SU-DHL-6 (cell line): ENCODE results near the gene NAV2.

Experiments used
- H2AFZ ChIP-seq: fragments of 200-600 bp; sonication (generic); 2 replicates; pipeline ENCODE4 v1.6.1; 2014; ENCODE audit warnings: low read depth, mild to moderate bottlenecking, moderate library complexity, mixed read lengths, antibody characterized with exemption, low read length; ENCODE audit not compliant: severe bottlenecking
- H3F3A ChIP-seq: fragments of 200-600 bp; shearing (Covaris generic); 2 replicates; pipeline ENCODE4 v1.6.0; 2016; ENCODE audit warnings: antibody characterized with exemption, mild to moderate bottlenecking; ENCODE audit not compliant: insufficient read depth
- H3K27ac ChIP-seq: fragments of 200-600 bp; sonication (generic); 2 replicates; pipeline ENCODE4 v1.5.1; 2016; ENCODE audit warnings: low read depth, mild to moderate bottlenecking, low read length, moderate library complexity, mixed read lengths
- H3K27me3 ChIP-seq: fragments of 200-600 bp; sonication (generic), shearing (Covaris generic); 2 replicates; pipeline ENCODE4 v1.6.0; 2014; ENCODE audit warnings: mild to moderate bottlenecking, low read length
- H3K36me3 ChIP-seq: fragments of 200-600 bp; sonication (generic); 2 replicates; pipeline ENCODE4 v1.6.1; 2014; ENCODE audit warnings: mild to moderate bottlenecking, low read length, mixed read lengths
- H3K4me2 ChIP-seq: fragments of 300-600, 200-600 bp; shearing (Covaris generic), sonication (generic); 2 replicates; pipeline ENCODE4 v1.6.0; 2014; ENCODE audit warnings: low read length, low read depth, mild to moderate bottlenecking; ENCODE audit not compliant: poor library complexity, severe bottlenecking
- H3K4me3 ChIP-seq: fragments of 200-600 bp; sonication (generic); 2 replicates; pipeline ENCODE4 v1.5.1; 2014; ENCODE audit warnings: antibody characterized with exemption, low read length, mild to moderate bottlenecking, mixed read lengths; ENCODE audit not compliant: insufficient read depth, poor library complexity, severe bottlenecking
- H3K79me2 ChIP-seq: fragments of 200-600 bp; sonication (generic); 2 replicates; pipeline ENCODE4 v1.6.1; 2014; ENCODE audit warnings: mild to moderate bottlenecking, low read length, moderate library complexity; ENCODE audit not compliant: insufficient read depth
- H3K9ac ChIP-seq: fragments of 200-600 bp; sonication (generic); 2 replicates; pipeline ENCODE4 v1.7.0; 2014; ENCODE audit warnings: mild to moderate bottlenecking, low read length
- H3K9me2 ChIP-seq: fragments of 200-600 bp; sonication (generic); replicated peaks from 2 replicates; pipeline ENCODE4 v1.6.1; 2014; ENCODE audit warnings: low read length; ENCODE audit not compliant: insufficient read depth
- H3K9me3 ChIP-seq: fragments of 200-600 bp; sonication (generic); 2 replicates; pipeline ENCODE4 v1.6.1; 2014; ENCODE audit warnings: low read length, mixed read lengths; ENCODE audit not compliant: insufficient read depth
- H4K20me1 ChIP-seq: fragments of 200-600 bp; sonication (generic); 2 replicates; pipeline ENCODE4 v1.6.1; 2014; ENCODE audit warnings: low read depth, mild to moderate bottlenecking, antibody characterized with exemption, low read length, moderate library complexity, mixed read lengths
- CTCF ChIP-seq: fragments of 200-600 bp; sonication (generic); IDR thresholded peaks from one replicate; pipeline ENCODE4 v1.5.1; 2017; ENCODE audit warnings: antibody characterized with exemption, mild to moderate bottlenecking, low read length, moderate library complexity; ENCODE audit not compliant: insufficient read depth, poor library complexity, severe bottlenecking
- EZH2phosphoT487 ChIP-seq: fragments of 200-600 bp; sonication (generic), shearing (Covaris generic); conservative IDR thresholded peaks from 2 replicates; pipeline ENCODE4 v1.6.1; 2018; ENCODE audit warnings: mild to moderate bottlenecking, antibody characterized with exemption, low read length, moderate library complexity, mixed read lengths

Gene NAV2

GRCh38 chr11:19903620-19904069, 191.0 kb downstream of the NAV2 start:
- H3F3A ChIP-seq = no peaks in the 10 kb centered on the region
- TF ChIP-seq EZH2phosphoT487 = no peak
- peak; percentile 67 for TF ChIP-seq CTCF
- H3K9me2 ChIP-seq = no peaks in the 10 kb centered on the region
- no peaks in the 10 kb centered on the region for H3K36me3 ChIP-seq
- no peaks in the 10 kb centered on the region for H3K27me3 ChIP-seq
- no peak overlapping the region for H3K27ac ChIP-seq
- no peaks in the 10 kb centered on the region for H3K79me2 ChIP-seq
- no peak overlapping the region for H3K9ac ChIP-seq
- no peaks in the 10 kb centered on the region for H4K20me1 ChIP-seq
- no peak overlapping the region for H3K4me2 ChIP-seq
- H3K9me3 ChIP-seq = no peaks in the 10 kb centered on the region
- no peak overlapping the region for H2AFZ ChIP-seq
- H3K4me3 ChIP-seq = no peak overlapping the region

GRCh38 chr11:19905280-19905853, 192.7 kb downstream of the NAV2 start:
- Histone ChIP-seq H2AFZ (no peak overlapping the region), H3K27ac (no peak overlapping the region), H3K4me3 (no peak overlapping the region), H3K4me2 (no peak overlapping the region), H3K79me2 (no peaks in the 10 kb centered on the region), H3F3A (no peaks in the 10 kb centered on the region), H3K36me3 (no peaks in the 10 kb centered on the region), H3K27me3 (no peaks in the 10 kb centered on the region), H3K9me3 (no peaks in the 10 kb centered on the region), H4K20me1 (no peaks in the 10 kb centered on the region), H3K9me2 (no peaks in the 10 kb centered on the region), H3K9ac (no peak overlapping the region)
- no peak for TF ChIP-seq EZH2phosphoT487
- TF ChIP-seq CTCF = peak; percentile 66

GRCh38 chr11:19906126-19906525, 193.5 kb downstream of the NAV2 start:
- Histone ChIP-seq H3K9me2 (no peaks in the 10 kb centered on the region), H3F3A (no peaks in the 10 kb centered on the region), H3K27me3 (no peaks in the 10 kb centered on the region), H3K4me2 (no peak overlapping the region), H3K4me3 (no peak overlapping the region), H3K9ac (no peak overlapping the region), H4K20me1 (no peaks in the 10 kb centered on the region), H3K79me2 (no peaks in the 10 kb centered on the region), H3K36me3 (no peaks in the 10 kb centered on the region), H2AFZ (no peak overlapping the region), H3K27ac (no peak overlapping the region), H3K9me3 (no peaks in the 10 kb centered on the region)
- TF ChIP-seq CTCF (no peak), EZH2phosphoT487 (no peak)
